ENCODE measurements around the gene AP3B1.

The AP3B1 gene

GRCh38 chr5:78294248-78295034 is at the start of gene AP3B1:
Gene AP3B1 (minus strand): TSS chr5:78294698. CDS start chr5:78294579, 119 bp downstream.
- in situ Hi-C loops (cut with HindIII; ENCODE audit: low sequenced_read_pairs), result no loop called here

DNA sequence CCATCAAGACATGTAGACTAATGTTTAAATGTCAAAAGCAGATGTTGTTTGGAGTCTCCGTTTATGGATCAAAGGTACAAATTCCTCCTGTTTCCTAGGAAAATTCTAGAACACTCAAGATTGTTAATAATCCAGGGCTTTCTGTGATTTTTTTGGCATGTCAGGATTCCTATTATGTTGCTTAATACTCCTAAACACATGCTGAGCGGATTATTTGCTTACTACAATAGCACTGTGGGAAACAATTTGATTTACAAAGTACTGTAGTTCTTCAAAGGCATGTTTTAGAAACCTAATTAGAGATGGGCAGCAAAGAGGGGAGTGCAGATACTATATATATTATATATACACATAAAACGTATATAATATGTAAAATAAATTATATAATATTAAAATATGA is 46.9 kb upstream of the AP3B1 start:
- in situ Hi-C loops (cut with HindIII; ENCODE audit: low sequenced_read_pairs), result no loop called here

GRCh38 chr5:78339617-78340436 is 45.3 kb upstream of the AP3B1 start:
- in situ Hi-C loops (cut with HindIII; ENCODE audit: low sequenced_read_pairs), result no loop called here

GRCh38 chr5:78336698-78337097 is 42.2 kb upstream of the AP3B1 start:
- in situ Hi-C loops (cut with HindIII; ENCODE audit: low sequenced_read_pairs), result no loop called here

- in situ Hi-C loops (cut with HindIII; ENCODE audit: low sequenced_read_pairs), result no loop called here
These were observed 41.5 kb upstream of the AP3B1 start for GRCh38 chr5:78335976-78336375.

DNA sequence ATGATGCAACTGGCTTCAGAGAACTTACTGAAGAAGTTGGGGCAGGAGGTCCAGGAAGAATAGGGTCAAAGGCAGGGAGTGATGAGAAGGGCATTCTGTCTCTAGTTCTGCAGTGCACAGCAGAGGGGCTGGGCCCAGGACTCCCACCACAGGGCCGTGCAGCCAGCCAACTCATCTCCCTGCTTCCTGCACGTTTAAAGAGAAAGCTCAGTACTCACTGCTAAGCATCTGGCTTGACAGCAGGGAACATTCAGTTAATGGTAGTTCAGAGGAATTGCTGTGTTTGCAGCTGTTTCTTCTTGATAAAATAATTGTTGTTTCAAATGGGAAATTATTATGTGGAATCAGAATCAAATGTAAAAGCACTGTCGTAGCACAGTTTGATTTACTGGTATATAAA is 40.3 kb upstream of the AP3B1 start:
- in situ Hi-C loops (cut with HindIII; ENCODE audit: low sequenced_read_pairs), result no loop called here

- in situ Hi-C loops (cut with HindIII; ENCODE audit: low sequenced_read_pairs), result no loop called here
These were observed 37.1 kb upstream of the AP3B1 start for GRCh38 chr5:78331523-78332080.

DNA sequence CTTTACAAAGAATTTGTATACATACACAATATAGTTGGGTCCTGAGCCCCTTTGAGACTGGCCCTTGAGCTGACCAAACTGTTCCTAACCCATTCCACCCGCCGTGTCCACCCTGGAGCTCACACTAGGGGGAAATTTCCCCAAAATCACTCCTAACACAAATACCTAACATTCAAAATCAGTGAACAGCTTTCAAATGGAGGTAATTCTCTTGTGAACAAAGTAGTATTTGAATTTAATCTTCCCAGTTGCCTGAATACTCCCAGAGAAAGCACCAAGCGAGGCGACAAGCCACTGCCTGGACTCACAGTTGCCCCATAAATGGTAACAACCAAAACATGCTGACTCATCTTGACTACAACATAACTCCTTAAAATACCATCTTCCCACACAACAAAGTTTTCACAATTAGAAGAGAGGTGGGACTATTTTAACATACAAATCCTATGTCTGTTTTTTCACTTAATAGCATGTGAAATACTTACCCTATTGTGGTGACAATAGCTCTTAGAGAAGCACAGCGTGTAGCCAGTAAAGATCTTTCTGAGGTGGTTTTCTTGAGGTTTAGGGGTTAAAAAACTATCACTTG is 34.2 kb upstream of the AP3B1 start:
- in situ Hi-C loops (cut with HindIII; ENCODE audit: low sequenced_read_pairs), result no loop called here

DNA sequence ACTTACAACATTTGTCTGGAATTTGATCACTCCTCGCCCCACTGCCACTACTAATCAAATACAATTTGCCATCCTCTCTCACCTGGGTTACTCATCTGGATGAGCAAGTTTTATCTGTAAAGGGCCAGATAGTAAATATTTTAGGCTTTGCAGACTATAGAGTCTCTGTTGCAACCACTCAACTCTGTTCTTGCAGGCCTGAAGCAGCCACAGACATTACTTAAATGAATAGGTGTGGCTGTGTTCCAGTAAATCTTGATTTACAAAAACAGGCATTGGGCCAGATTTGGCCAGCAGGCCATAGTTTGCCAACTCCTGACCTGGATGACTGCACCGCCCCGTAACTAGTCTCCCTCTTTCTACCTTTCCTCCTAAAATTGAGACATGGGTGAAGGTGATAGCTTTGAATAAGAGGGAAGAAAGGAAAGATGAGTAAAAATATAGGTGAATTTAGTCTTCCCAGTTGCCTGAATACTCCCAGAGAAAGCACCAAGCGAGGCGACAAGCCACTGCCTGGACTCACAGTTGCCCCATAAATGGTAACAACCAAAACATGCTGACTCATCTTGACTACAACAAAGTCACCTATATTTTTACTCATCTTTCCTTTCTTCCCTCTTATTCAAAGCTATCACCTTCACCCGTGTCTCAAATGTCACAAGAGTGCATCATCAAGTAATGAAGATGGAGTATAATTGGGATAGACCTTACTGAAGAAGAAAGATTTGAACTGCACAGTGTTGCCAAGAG is 33.4 kb upstream of the AP3B1 start:
- in situ Hi-C loops (cut with HindIII; ENCODE audit: low sequenced_read_pairs), result no loop called here

- in situ Hi-C loops (cut with HindIII; ENCODE audit: low sequenced_read_pairs), result no loop called here
These were observed 32.4 kb upstream of the AP3B1 start for GRCh38 chr5:78326930-78327329.

DNA sequence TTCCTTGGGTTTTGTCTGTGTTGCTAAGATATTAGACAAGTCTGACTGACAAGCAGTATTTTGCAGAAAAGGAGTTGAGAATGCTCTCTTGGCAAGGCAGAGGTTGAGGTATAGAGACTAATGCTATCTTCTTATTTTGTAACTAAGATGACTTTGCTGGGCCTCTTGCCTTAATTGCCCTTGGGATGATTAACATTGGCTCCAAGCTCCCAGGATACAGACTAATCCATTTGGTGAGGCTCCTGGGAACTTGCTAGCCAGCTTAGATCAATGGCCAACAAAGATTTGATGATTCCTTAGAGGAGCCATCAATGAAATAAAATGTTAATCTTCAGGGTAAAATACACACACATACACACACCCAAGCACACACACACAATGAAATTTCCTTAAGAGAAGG is 28.7 kb upstream of the AP3B1 start:
- in situ Hi-C loops (cut with HindIII; ENCODE audit: low sequenced_read_pairs), result no loop called here

DNA sequence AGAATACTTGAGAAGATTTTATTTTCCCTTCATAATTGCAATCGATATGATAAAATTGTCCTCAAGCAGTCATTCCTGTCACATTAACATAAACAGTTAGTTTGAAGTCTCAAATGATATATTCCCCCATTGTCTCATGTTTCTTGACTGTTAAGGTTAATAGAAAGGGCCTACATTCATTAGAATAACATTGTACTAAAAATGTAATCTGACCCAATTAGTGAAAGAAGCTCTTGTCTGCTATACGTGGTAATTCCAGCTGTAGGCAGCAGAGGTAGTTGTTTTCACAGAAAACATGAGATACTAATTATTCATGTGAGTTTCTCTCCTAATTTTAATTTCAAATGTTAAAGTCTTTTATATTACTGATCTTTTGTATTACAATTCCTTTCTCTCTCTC is 25.9 kb upstream of the AP3B1 start:
- in situ Hi-C loops (cut with HindIII; ENCODE audit: low sequenced_read_pairs), result no loop called here

GRCh38 chr5:78318337-78318736 is 23.8 kb upstream of the AP3B1 start:
- in situ Hi-C loops (cut with HindIII; ENCODE audit: low sequenced_read_pairs), result no loop called here

DNA sequence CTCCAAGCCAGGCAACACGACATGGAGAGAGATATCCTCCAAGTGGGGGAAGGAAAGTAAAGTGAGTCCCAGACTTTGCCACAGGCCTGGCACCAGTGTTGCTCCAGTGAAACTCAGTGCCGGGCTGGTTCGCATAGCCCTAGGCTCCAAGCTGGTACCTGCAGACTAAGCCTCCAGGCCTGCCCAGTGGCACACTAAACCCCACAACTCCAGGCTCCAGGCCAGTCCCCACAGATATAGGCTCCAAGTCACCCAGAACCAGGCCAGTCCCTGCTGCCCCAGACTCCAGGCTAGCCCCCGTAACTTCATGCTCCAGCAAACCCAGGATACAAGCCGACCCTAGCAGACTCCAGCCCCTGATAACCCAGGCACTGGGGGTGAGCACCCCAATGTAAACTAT is 23.0 kb upstream of the AP3B1 start:
- in situ Hi-C loops (cut with HindIII; ENCODE audit: low sequenced_read_pairs), result no loop called here

DNA sequence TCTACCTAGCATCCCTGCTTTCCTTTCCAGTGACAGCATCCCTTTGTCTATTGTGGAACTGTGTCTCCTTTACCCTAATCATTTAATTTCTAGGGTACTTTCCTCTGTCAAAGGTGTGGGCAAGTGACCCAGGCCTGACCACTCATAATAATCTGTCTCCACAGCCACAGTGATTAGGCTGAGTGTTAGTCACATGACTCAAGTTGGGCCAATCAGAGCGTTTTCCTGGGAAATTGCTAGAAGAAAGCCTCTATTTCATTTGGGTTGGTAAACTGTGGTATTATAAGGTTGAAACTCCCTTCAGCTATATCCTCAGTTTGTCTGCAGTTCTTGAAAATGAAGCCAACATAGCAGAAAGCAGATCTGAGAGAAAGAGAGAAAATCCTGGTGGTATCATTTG is 14.2 kb upstream of the AP3B1 start:
- in situ Hi-C loops (cut with HindIII; ENCODE audit: low sequenced_read_pairs), result no loop called here

DNA sequence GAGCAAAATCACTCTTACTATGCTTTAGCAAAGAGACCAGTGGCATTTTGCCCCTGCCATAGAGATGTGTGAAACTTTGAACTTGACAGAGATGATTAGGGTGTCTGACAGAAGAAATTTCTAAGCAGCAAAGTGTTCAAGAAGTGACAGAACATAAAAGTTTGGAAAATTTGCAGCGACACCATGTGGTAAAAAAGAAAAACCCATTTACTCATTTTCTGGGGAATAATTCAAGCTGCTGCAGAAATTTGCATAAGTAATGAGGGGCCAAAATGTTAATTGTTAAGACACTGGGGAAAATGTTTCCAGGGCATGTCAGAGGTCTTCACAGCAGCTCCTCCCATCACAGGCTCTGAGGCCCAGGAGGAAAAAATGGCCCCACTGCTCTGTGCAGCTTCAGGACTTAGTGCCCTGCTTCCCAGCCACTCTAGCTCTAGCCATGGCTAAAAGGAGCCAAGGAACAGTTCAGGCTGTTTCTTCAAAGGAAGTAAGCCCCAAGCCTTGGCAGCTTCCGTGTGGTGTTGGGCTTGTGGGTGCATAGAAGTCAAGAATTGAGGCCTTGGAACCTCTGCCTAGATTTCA is 6.1 kb upstream of the AP3B1 start:
- in situ Hi-C loops (cut with HindIII; ENCODE audit: low sequenced_read_pairs), result no loop called here

- in situ Hi-C loops (cut with HindIII; ENCODE audit: low sequenced_read_pairs), result no loop called here
These were observed 800 bp upstream of the AP3B1 start for GRCh38 chr5:78295035-78295961.

GRCh38 chr5:78293851-78294247 is 649 bp downstream of the AP3B1 start:
- in situ Hi-C loops (cut with HindIII; ENCODE audit: low sequenced_read_pairs), result no loop called here

- in situ Hi-C loops (cut with HindIII; ENCODE audit: low sequenced_read_pairs), result no loop called here
These were observed 2.8 kb downstream of the AP3B1 start for GRCh38 chr5:78291687-78292086.
